Activated CD8-positive, alpha-beta memory T cell treated with anti-CD3 and anti-CD28 coated beads, Interleukin-2, amount 50 U/mL, for 48 hours (primary cell): ENCODE measurements around the gene ATP1A3.

Source experiments
- DNase-seq: peaks from one replicate; pipeline ENCODE4 v3.0.0-alpha.2; 2020

Gene ATP1A3

DNA sequence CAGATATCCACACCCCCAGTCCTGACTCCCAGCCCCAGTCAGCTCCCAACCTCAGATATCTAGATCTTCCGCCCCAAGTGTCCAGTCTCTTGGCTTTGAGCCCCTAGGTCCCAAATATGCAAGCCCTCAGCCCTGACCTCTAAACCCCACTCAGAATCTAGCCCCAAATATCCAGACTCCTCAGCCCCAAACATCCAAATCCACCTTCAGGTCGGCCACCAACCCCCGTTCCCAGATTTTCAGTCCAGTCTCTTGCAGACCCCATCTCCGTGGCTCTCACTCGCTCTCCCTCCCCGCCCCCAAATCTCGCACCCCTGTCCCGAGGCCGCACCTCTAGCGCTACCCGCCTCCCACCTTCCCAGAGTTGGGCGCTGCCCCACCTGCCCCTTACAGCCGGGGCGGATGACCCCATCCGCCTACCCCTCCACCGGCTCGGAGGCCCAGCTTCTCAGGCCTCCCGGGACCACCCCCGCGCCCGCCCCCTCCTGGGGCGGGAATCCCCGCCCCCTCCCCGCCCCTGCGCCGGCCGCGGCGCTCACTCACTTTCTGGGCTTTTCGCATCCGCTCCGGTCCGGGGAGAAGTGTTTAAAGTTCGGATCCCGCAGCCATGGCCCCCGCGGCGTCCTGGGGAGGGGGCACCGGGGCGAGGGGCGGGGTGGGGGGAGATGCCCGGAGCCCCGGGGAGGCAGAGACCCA, 66.4 kb downstream of the ATP1A3 start:
- DNase-seq: no peak

DNA sequence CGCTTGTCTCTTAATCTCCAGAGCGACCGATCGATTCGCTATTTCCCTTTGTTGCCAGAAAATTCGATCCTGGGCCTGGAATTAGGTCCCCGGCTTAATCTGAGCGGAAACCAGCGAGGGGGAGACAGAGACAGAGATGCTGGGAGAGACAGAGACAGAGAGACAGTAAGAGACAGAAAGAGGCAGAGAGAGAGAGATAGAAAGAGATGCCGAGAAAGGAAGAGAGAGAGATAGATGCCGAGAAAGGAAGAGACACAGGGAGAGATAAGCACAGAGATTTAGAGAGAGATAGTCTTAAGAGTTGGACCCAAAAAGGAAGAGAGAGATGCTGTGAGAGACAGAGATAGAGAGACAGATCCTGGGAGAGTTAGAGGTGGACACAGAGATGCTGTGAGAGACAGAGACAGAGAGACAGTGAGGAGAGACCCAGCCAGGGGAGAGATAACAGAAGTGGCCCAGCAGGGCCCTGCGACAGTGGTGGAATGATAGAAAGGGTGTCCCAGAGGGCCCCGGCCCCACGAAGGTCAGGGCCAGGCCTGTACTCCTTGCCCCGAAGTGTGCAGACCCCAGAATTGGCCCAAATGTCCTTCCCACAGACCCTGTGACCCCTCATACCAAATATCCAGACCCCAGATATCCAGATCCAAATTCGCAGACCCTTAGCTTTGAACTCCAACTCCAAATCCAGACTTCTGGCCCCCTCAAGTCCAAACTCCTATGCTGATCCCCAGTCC, 67.1 kb downstream of the ATP1A3 start:
- DNase-seq: no peak

DNA sequence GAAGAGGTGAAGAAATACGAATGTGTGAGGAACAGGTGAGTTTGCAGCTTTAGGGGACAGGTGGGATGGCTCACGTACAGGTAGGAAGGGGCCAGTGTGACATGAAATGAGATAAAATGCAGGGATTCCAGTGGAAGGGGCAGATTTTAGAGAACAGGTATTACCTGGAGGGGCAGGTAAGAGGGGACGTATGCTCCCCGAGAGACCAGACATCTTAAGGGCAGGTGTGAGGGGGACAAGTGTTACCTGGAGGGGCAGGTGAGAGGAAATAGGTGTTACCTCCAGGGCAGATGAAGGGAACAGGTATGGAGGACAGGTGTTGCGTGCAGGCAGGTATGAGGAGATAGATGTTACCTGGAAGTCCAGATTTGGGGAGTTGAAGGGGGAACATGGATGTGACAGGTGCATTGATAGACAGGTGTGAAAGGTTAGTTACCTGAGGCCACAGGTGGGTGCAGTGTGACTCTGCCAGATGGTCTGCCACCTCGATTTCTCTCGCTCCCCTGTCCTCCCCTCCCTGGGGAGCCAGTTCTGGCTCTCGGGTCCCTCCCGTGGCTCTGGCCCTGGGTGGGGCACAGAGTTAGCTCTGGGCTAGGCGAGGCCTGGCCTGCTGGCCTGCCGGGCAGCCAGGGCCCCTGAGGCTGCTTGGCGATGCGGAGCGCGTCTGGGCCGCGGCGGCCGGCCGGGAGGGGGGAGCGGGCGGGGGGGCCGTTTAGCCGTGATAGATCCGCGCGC, 67.8 kb downstream of the ATP1A3 start:
- no peak for DNase-seq

DNA sequence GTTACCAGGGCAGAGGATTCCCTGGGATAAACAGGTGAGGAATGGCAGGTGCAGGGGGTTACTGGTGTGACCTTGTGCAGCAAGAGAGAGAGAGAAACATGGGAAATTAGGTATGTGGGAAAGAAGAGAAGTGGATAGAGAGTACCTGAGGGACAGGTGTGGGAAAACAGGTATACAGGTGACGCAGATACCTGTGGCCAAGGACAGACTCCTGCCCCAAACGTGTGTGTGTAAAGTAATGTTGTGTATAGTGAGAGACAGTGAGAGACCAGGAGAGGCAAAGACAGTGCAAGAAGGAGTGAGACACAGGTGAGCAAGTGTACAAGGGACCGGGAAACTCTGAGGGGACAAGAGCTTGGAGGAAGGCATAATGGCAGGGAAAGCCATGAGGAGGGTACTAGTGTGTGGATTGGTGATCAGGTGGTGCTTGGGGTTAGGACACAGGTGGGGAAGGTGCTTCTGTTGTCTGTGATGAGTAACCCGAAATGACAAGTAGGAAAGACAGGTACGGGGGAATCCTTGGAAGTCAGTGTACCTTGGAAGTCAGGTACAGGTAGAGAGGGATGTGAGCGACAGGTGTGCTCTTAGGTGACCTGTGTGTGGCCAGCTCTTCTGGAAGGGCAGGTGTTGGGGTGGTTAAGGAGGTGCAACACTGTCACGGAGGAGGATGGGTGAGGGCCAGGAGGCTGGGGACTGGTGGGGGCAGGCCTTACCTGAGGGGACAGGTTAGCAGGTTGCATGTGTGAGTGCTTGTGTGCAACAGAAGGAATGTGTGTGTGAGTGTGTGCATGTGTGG, 68.6 kb downstream of the ATP1A3 start:
- no peak for DNase-seq

DNA sequence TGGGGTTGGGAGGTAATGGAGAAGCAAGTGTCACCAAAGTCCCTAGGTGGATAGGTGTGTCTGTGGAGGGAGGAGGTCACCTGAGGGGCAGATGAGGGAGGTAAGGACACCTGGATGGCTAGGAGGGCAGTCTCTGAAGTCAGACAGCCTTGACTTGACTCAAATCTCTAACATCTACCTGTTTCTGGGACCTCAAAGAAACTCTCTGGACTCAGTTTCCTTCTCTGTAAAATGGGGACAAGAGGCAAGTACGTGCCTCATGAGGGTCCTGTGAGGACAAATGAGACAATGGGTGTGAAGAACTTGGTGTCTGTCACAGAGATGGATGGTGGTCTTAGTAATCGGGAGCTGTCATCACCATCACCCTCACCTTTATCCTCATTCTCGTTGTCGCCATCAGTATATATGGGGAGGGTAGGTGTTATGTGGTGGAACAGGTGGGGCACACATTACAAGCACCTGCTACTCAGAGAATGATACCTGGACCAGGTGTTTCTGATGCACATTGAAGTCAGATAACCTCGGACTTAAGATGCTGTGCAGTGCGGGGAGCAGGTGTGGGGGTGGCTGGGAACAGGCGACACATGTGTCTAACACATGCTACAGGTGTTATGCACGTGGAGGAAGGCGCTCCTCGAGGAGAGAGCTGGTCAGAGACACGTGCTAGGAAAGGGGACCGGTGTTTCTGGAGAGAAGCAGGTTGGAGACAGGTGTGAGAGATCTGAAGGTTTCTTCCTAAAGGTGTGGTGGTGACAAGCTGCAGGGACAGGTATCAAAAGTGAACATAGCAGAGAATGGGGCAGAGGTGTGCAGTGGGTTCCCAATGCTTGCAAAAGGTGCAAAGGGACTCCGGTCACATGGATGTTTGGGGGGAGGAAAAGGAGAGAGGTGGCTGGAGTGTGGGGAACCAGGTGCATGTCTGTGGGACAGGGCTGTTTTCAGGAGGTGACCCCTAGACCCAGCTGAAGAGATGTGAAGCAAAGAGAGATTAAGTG, 69.6 kb downstream of the ATP1A3 start:
- no peak for DNase-seq

DNA sequence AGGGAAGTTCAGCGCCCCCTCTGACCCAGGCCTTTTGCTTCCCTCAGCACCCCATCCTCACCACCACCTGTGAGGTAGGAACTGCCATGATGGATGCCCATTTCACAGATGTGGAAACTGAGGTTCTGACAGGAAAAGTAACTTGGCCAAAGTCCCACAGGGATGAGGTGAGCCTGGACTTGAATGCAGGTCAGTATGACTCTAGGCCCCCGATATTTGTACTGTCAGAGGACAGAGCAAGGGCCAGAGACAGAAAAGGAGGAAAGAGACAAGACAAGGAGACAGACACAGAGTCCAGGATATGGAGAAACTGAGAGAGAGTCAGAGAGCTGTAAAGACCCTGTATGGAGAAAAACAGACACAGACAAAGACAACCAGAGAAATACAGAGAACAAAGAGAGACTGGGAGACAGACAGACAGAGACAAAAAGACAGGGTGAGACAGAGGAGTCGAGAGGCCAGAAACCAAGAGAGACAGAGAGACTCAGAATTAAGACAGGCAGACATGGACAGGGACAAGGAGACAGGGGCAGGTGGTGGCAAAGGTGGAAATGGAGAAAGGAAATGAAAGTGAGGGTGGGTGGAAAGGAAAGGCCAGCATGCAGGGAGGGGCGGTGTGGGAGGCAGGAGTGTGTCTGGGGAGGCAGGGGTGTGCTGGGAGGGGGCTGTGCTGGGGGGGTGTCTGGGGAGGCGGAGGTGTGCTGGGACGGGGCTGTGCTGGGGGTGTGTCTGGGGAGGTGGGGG, 70.8 kb downstream of the ATP1A3 start:
- DNase-seq: no peak

DNA sequence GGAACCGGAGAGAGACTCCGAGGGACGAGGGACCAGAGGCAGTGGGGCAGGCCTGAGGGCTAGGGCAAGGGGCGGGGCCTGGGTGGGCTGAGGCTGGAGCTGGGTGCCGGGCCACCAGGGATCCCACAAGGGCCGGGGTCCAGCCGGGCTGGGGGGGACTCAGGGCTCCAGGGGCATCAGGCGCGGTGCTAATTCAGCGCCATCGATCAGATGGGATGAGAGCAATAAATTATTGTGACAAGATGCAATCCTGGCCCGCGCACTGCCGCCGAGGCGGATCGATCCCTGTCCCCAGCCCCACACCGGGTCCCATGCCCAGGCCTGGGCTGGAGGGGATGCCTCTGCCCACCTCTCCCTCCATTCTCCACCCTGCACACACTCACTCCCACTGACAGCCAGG, 71.4 kb downstream of the ATP1A3 start:
- DNase-seq: no peak

DNA sequence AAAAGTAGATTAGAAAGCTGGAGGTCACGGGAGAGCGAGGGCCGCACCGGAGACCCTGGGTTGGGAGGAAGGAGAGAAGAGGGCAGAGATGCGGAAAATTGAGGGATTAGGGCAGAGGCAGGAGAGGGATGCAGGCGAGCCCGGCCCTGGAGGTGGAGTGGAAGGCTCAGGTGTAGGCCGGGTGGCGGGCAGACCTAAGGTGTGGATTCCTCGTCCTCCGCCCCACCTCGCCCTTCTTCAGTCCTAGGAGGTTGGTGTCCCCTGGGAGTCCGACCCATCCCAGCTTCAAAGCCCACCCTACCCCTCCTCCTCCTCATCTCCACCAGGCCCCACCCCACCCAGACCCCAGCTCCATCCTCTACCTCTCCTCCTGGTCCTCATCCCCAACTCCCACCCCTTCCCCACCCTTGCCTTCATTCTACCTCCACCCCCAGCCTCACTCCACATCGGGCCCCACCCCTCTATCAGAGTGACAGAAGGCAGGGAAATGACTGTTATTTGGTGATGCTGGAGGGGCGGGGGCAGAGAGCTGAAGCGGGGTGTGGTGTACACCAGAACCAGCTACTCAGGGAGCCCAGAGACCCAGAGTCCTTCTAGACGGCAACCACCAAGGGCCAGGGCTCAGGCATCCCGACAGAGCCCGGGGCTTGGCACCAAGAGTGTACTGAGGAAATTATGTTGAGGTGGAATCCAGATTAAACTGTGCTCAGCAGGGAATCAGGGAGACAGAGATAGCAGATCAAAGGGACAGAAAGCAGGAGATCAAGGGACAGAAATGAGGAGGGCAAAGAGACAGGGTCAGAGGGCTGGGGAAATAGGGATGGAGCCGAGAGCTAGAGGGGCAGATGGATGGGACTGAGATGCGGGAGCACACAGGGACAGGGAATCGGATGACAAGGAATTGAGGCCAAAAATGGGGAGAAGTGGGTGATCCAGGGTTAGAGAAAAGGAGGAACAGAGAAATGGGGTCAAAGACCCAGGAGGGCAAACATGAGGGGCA, 72.2 kb downstream of the ATP1A3 start:
- DNase-seq: no peak

DNA sequence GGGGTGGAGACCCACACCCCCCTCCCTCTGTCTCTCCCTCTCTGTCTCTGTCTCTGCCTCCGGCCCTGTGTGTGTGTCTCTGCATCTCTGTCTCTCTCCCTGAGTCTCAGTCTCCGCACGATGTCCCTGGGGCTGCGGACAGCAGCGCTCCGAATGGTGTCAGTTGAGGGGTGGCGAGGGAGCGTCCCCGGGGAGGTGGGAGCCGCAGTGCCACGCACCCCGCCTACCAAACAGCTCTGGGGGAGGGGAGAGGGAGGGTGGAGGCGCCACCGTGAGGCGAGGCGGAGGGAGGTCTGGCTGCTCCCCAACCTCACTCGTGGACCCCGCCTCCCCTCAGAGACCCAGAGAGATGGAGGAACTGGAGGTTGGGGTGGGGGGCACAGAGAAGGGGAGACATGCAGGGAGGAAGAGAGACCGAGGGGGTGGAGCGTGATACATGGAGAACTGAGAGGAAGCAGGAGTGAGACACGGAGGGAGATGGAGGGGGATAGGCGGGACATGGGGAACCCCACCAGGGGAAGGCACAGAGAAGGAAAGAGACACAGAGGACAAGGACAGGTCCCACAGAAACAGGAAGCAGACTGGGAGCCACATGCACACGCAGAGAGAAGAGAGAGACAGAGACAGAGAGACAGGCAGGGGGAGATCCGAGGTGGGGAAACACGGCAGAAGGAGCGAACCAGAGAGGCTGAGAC, 73.0 kb downstream of the ATP1A3 start:
- DNase-seq: no peak

DNA sequence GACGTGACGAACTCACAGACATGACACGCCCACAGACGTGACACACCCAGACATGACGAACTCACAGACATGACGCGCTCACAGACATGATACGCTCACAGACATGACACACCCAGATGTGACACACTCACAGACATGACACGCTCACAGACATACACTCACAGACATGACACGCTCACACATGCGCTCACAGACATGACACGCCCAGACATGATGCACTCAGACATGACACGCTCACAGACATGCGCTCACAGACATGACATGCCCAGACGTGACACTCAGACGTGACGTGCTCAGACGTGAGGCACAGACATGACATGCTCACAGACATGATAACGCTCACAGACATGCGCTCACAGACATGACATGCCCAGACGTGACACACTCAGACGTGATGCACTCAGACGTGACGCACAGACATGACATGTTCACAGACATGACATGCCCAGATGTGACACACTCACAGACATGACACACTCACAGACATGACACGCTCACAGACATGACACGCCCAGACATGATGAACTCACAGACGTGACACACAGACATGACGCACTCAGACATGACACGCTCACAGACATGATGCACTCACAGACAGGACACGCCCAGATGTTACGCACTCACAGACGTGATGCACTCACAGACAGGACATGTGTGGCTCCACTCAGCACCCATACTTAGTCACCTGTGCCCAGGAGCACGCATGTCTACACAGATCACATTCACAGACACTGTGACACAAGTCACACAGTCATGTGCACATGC, 73.9 kb downstream of the ATP1A3 start:
- DNase-seq: no peak

DNA sequence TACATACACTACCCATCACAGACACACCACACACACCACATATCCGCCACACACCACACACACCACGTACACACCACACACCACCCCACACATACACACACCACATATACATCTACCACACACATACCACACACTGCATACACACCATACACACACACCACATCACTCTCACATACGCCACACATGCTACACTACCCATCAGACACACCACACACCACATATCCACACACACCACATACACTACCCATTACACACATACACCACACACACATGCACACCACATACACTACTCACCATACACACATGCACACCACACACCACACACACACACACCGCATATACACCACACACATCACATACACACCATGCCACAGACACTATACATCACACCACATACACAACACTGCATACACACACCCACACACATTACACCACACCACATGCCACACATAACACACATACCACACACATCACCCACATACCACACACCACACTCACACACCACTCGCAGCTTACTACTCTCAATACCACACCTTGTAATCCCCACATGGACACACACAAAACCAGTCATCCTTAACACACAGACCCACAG, 75.3 kb downstream of the ATP1A3 start:
- DNase-seq: no peak

DNA sequence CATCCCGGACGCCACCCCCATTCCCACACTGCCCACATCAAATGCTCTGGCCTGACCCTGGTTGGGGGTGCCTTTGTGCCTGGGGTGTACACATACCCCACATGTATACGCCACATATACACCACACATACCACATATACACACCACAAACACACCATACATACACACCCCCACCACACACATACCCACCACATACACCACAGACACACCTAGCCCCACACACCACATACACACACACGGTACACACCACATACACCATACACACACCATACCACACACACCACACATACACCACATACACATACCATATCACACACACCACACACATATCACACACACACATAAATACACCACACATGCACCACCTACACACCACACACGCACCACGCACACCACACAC, 75.9 kb downstream of the ATP1A3 start:
- no peak for DNase-seq

DNA sequence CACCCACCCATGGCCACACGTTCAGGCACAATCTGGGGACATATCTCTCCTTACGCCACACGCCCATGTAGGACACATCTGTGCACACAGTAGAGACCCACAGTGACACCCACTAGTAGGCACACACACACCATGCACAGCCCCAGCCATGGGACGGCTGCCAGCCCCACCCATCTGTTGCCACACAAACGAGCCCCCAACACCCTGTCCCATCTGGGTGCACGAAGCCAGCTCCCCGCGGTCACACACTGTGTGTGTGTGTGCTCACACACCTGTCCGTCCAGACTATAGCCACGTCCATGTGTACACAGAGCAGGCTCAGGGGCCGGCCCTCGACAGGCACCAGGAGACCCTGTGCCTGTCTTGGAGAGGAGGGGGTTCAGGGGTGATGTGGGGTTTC, 76.4 kb downstream of the ATP1A3 start:
- no peak for DNase-seq
